K562 treated with DMSO at 1 percent for 4 hours (cell line): Measurements from ENCODE around the gene SPACA7. TPM values are rescaled to one million over a fixed set of nuclear protein-coding genes. Genes with fewer than 3 reads are reported as not detected.

Experiments used
- total RNA-seq: library from RNA; unstranded; fragments of 300-600 nt; gene quantifications from 2 replicates; pipeline ENCODE4 v1.2.3, GENCODE V29; 2022; ENCODE audit not compliant: insufficient read depth

The SPACA7 gene
- not detected in 2 replicates for total RNA-seq

GRCh38 chr13:112376050-112376681, at the start of gene SPACA7:
Gene SPACA7 (plus strand): TSS chr13:112376355. CDS start chr13:112376386, 31 bp downstream.

Other genes with a start within 250 kb of the SPACA7 start
- 10.5 and 11.7 TPM in 2 replicates for gene TUBGCP3, start 211.8 kb downstream of the SPACA7 start, total RNA-seq